ENCODE results near the gene PKDREJ. TPM values are rescaled to one million over a fixed set of nuclear protein-coding genes. Genes with fewer than 3 reads are reported as not detected.

Gene PKDREJ
- total RNA-seq, 1 experiment from 2014 or later = not detected

- ChIA-PET POLR2A (ENCODE audit: unreplicated experiment) (interaction anchor here (0.5 to 0.6 kb wide), 2 partner anchors 27 to 458 kb away, joined by 3 to 5 read pairs; no protein-coding TSS in a partner anchor), CTCF (interaction anchor here (0.6 to 1.2 kb wide), 3 partner anchors 245 to 370 kb away, joined by 3 to 5 read pairs (median 4); no protein-coding TSS in a partner anchor)
- DNase-seq = peak; percentile 94 to 96
- Histone ChIP-seq H3K27ac (peak within 1 kb of the TSS; percentile 52), H3K36me3 (ENCODE audit: low read depth) (peaks cover 18% of the 10 kb centered on the region), H3K4me2 (peak within 1 kb of the TSS; percentile 97), H3K4me3 (peak within 1 kb of the TSS; percentile 73), H3K27me3 (ENCODE audit: insufficient read depth, low read depth) (no peaks in the 10 kb centered on the region), H4K20me1 (ENCODE audit: insufficient read depth) (no peaks in the 10 kb centered on the region), H3F3A (ENCODE audit: insufficient read depth, low read depth) (peaks cover 8% of the 10 kb centered on the region), H3K79me2 (ENCODE audit: low read depth) (peaks cover 40% of the 10 kb centered on the region), H3K9me2 (ENCODE audit: insufficient read depth) (no peaks in the 10 kb centered on the region), H2AFZ (peak within 1 kb of the TSS; percentile 90), H3K9me3 (ENCODE audit: insufficient read depth, low read depth) (no peaks in the 10 kb centered on the region), H3K4me1 (replicated peaks; ENCODE audit: insufficient read depth) (peaks cover 20% of the 10 kb centered on the region)
- intact Hi-C loops (cut with micrococcal nuclease; ENCODE audit: unreplicated experiment) = loop anchor here (1.0 to 2.0 kb wide), 2 partner anchors 146 to 170 kb away; partner anchors contain the start of gene PPARA
- no peak for TF ChIP-seq EZH2 (IDR thresholded peaks at IDR 0.05; ENCODE audit: low read depth)
- BruUV-seq (replicated peaks) = TSS peak; percentile 82
Observed at GRCh38 chr22:46296257-46297150, 33.4 kb upstream of the PKDREJ start, which contains the start of gene GTSE1. TSS of gene GTSE1 (plus strand) at chr22:46296870. CDS start at chr22:46297401, 531 bp downstream.

DNA sequence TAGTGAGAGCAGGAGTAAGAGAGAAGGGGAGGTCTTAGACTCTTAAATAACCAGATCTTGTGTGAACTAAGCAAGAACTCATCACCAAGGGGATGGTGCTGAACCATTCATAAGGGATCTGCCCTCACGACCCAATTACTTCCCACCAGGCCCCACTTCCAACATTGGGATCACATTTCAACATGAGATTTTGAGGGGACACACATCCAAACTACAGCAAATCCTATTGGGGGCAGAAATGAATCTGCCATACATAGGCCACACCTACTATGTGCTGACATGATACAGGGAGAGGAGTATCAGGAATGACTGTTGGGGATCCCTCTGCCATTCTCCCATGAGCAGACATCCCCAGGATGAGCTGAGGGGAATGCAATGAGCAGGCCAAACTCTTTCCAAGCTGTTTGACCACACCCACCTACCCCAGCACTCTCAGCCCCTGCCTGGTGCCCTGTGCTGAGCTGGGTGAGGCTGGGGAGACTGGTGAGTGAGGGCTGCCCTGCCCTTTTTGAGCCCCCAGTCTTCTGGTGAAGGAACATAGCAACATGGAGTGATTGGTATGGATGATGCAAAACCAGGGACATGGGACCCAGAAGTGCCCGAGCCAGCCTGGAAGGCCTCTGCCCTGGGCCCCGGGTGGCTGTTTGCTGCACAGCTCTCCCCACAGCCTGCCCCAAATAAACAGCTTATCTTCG is 32.3 kb upstream of the PKDREJ start:
- ChIA-PET CTCF (interaction anchor here (0.6 kb wide), 1 partner anchor 368 kb away, joined by 4 read pairs; no protein-coding TSS in a partner anchor), POLR2A (ENCODE audit: unreplicated experiment) (no interaction called here)
- Histone ChIP-seq H3K79me2 (ENCODE audit: low read depth) (peaks cover 32% of the 10 kb centered on the region), H3K4me1 (replicated peaks; ENCODE audit: insufficient read depth) (peaks cover 20% of the 10 kb centered on the region), H2AFZ (peak overlapping the region; percentile 90; the same call in 1 of the 2 replicates), H3F3A (ENCODE audit: insufficient read depth, low read depth) (peaks cover 8% of the 10 kb centered on the region), H3K4me2 (peak overlapping the region; percentile 97), H4K20me1 (ENCODE audit: insufficient read depth) (no peaks in the 10 kb centered on the region), H3K27me3 (ENCODE audit: insufficient read depth, low read depth) (no peaks in the 10 kb centered on the region), H3K9me2 (ENCODE audit: insufficient read depth) (no peaks in the 10 kb centered on the region), H3K36me3 (ENCODE audit: low read depth) (peaks cover 11% of the 10 kb centered on the region; the same call in 1 of the 2 replicates), H3K9me3 (ENCODE audit: insufficient read depth, low read depth) (no peaks in the 10 kb centered on the region), H3K27ac (no peak overlapping the region), H3K4me3 (peak overlapping the region; percentile 73)
- no TSS peak for BruUV-seq (replicated peaks)
- TF ChIP-seq, protein P1, sequence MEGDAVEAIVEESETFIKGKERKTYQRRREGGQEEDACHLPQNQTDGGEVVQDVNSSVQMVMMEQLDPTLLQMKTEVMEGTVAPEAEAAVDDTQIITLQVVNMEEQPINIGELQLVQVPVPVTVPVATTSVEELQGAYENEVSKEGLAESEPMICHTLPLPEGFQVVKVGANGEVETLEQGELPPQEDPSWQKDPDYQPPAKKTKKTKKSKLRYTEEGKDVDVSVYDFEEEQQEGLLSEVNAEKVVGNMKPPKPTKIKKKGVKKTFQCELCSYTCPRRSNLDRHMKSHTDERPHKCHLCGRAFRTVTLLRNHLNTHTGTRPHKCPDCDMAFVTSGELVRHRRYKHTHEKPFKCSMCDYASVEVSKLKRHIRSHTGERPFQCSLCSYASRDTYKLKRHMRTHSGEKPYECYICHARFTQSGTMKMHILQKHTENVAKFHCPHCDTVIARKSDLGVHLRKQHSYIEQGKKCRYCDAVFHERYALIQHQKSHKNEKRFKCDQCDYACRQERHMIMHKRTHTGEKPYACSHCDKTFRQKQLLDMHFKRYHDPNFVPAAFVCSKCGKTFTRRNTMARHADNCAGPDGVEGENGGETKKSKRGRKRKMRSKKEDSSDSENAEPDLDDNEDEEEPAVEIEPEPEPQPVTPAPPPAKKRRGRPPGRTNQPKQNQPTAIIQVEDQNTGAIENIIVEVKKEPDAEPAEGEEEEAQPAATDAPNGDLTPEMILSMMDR (conservative IDR thresholded peaks at IDR 0.05) = no peak
- no peak for TF ChIP-seq EZH2 (IDR thresholded peaks at IDR 0.05; ENCODE audit: low read depth)
- DNase-seq = no peak
- intact Hi-C loops (cut with micrococcal nuclease; ENCODE audit: unreplicated experiment) = no loop called here

DNA sequence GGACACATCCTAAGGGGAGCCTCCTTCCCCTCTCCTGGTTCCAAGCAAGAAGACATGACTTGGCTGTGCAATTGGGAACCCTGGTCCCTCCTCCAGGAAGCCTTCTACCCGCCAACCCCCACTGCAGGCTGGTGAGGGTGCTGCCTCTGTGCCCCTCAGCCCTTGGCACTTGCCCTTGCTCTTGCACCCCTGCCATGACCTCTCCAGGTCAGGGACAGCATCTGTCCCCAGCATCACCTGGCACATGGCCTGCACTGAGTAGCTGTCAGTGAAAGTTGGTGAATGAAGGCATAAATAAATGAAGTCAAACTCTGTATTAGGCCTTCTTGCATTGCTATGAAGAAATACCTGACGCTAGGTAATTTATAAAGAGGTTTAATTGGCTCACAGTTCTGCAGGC is 31.6 kb upstream of the PKDREJ start:
- Histone ChIP-seq H3K36me3 (ENCODE audit: low read depth) (peaks cover 10% of the 10 kb centered on the region; the same call in 1 of the 2 replicates), H3K27me3 (ENCODE audit: insufficient read depth, low read depth) (no peaks in the 10 kb centered on the region), H3F3A (ENCODE audit: insufficient read depth, low read depth) (peaks cover 8% of the 10 kb centered on the region), H4K20me1 (ENCODE audit: insufficient read depth) (no peaks in the 10 kb centered on the region), H3K9me2 (ENCODE audit: insufficient read depth) (no peaks in the 10 kb centered on the region), H2AFZ (no peak overlapping the region), H3K4me2 (no peak overlapping the region), H3K27ac (no peak overlapping the region), H3K79me2 (ENCODE audit: low read depth) (peaks cover 28% of the 10 kb centered on the region), H3K9me3 (ENCODE audit: insufficient read depth, low read depth) (no peaks in the 10 kb centered on the region), H3K4me3 (no peak overlapping the region), H3K4me1 (replicated peaks; ENCODE audit: insufficient read depth) (peaks cover 20% of the 10 kb centered on the region)
- BruUV-seq (replicated peaks) = no TSS peak
- POLR2A ChIA-PET (ENCODE audit: unreplicated experiment) = no interaction called here
- DNase-seq = peak in 1 of 2 experiments; percentile 33
- TF ChIP-seq, protein P1 (conservative IDR thresholded peaks at IDR 0.05) = no peak
- intact Hi-C loops (cut with micrococcal nuclease; ENCODE audit: unreplicated experiment) = no loop called here
- CTCF ChIA-PET = no interaction called here
